Gastroesophageal sphincter (tissue), 4 donors: Measurements from ENCODE around the gene IGLL5. TPM values are rescaled to one million over a fixed set of nuclear protein-coding genes. Genes with fewer than 3 reads are reported as not detected.

Experiments
- ATAC-seq: fragments of 150-250 bp; one replicate; pipeline ENCODE4 v1.9.1; 2016; ENCODE audit warnings: mild to moderate bottlenecking, moderate library complexity
- H3K27ac ChIP-seq, 4 donors: fragments of 200-600 bp; sonication (generic) in 3 of 4; 1 replicate in 3 of 4; 2 replicates in 1 of 4; pipeline ENCODE4 v1.5.1; 2016 to 2019
- H3K27me3 ChIP-seq: fragments of 200-600 bp; sonication (generic); one replicate; pipeline ENCODE4 v1.5.1; 2019
- H3K36me3 ChIP-seq, 2 donors: fragments of 200-600 bp; sonication (generic); one replicate each; pipeline ENCODE4 v1.5.1; 2019; ENCODE audit warnings: control low read depth in 1 of 2
- H3K4me1 ChIP-seq, 3 donors: fragments of 200-600 bp; sonication (generic); 1 replicate in 2 of 3; 2 replicates in 1 of 3; pipeline ENCODE4 v1.5.1; 2016 to 2019; ENCODE audit warnings: control low read depth in 2 of 3
- H3K4me3 ChIP-seq, 2 donors: fragments of 200-600 bp; sonication (generic); one replicate each; pipeline ENCODE4 v1.5.1; 2019; ENCODE audit warnings: mild to moderate bottlenecking in 1 of 2, moderate library complexity in 1 of 2
- H3K9me3 ChIP-seq, 3 donors: fragments of 200-600 bp; sonication (generic); one replicate each; pipeline ENCODE4 v1.5.1; 2017 to 2019; ENCODE audit warnings: control low read depth in 2 of 3
- EP300 ChIP-seq: sonication (generic); formaldehyde crosslinking; IDR thresholded peaks from one replicate; pipeline ENCODE4 v1.6.1; 2017; ENCODE audit warnings: antibody characterized with exemption, mild to moderate bottlenecking
- POLR2A ChIP-seq, 2 donors: fragments of 450-650 bp; IDR thresholded peaks; one replicate each; pipeline ENCODE4 v1.6.1; 2017; ENCODE audit warnings: antibody characterized with exemption in 2 of 2, mild to moderate bottlenecking in 2 of 2, moderate library complexity in 1 of 2
- POLR2AphosphoS5 ChIP-seq: sonication (generic); formaldehyde crosslinking; IDR thresholded peaks from one replicate; pipeline ENCODE4 v1.6.1; 2017; ENCODE audit warnings: antibody characterized with exemption
- WGBS, 2 donors: methylation state at CpG; one replicate each; pipeline ENCODE4 v1.1.5; 2018; ENCODE audit warnings: low coverage in 1 of 2; 5-methylcytosine and 5-hydroxymethylcytosine counted together
- total RNA-seq, 4 donors: library from RNA; depleted of rRNA; stranded (reverse); fragments of >200 nt; gene quantifications; one replicate each; pipeline ENCODE4 v1.1.0, GENCODE V29; 2016
- TF ChIP-seq, protein P1 (sequence below), 4 experiments: fragments of 200-600 bp in 2 of 4; fragments of 450-650 bp in 2 of 4; sonication (generic) in 1 of 4; IDR thresholded peaks; one replicate each; pipeline ENCODE4 v1.5.1; 2017 to 2019; ENCODE audit warnings: antibody characterized with exemption in 4 of 4, mild to moderate bottlenecking in 2 of 4, moderate library complexity in 2 of 4

Gene IGLL5
- total RNA-seq, 4 donors from 2014 or later = 4.1 TPM; not detected in 3

DNA sequence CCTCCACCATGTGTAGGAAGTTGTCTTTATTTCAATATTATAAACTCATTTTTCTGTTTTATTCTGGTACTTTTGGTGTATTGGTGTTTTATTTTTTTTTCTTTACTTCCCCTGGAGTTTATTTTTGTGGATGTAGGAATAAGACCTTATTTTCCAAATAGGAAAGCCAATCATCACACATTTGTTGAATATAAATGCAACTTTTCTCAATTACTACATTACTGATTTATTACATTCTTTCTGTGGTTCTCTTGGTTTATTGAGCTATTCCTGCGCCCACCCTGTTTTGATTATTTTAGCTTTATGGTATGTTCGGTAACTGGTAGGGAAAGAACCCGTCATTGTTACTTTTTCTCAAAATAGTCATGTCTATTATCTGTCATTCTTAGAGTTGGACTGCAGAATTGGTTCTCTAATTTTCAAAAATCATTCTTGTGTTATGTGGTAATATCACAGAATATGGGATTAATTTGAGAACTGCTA is 3.6 kb downstream of the IGLL5 start:
- H3K9me3 ChIP-seq = no peaks in the 10 kb centered on the region
- peaks cover 67% of the 10 kb centered on the region for H3K27me3 ChIP-seq
- no peak overlapping the region for H3K27ac ChIP-seq
- no peak for ATAC-seq
- H3K4me1 ChIP-seq = no peaks in the 10 kb centered on the region
- H3K4me3 ChIP-seq = no peak overlapping the region
- WGBS, 2 donors = 70 to 85% methylated on average over 3 of the region's 3 CpGs
- H3K36me3 ChIP-seq = no peaks in the 10 kb centered on the region
- TF ChIP-seq EP300 = no peak
- TF ChIP-seq, protein P1, sequence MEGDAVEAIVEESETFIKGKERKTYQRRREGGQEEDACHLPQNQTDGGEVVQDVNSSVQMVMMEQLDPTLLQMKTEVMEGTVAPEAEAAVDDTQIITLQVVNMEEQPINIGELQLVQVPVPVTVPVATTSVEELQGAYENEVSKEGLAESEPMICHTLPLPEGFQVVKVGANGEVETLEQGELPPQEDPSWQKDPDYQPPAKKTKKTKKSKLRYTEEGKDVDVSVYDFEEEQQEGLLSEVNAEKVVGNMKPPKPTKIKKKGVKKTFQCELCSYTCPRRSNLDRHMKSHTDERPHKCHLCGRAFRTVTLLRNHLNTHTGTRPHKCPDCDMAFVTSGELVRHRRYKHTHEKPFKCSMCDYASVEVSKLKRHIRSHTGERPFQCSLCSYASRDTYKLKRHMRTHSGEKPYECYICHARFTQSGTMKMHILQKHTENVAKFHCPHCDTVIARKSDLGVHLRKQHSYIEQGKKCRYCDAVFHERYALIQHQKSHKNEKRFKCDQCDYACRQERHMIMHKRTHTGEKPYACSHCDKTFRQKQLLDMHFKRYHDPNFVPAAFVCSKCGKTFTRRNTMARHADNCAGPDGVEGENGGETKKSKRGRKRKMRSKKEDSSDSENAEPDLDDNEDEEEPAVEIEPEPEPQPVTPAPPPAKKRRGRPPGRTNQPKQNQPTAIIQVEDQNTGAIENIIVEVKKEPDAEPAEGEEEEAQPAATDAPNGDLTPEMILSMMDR (IDR thresholded peaks at IDR 0.05) = no peak
- no peak for TF ChIP-seq POLR2A (IDR thresholded peaks at IDR 0.05)
- TF ChIP-seq POLR2AphosphoS5 = no peak

DNA sequence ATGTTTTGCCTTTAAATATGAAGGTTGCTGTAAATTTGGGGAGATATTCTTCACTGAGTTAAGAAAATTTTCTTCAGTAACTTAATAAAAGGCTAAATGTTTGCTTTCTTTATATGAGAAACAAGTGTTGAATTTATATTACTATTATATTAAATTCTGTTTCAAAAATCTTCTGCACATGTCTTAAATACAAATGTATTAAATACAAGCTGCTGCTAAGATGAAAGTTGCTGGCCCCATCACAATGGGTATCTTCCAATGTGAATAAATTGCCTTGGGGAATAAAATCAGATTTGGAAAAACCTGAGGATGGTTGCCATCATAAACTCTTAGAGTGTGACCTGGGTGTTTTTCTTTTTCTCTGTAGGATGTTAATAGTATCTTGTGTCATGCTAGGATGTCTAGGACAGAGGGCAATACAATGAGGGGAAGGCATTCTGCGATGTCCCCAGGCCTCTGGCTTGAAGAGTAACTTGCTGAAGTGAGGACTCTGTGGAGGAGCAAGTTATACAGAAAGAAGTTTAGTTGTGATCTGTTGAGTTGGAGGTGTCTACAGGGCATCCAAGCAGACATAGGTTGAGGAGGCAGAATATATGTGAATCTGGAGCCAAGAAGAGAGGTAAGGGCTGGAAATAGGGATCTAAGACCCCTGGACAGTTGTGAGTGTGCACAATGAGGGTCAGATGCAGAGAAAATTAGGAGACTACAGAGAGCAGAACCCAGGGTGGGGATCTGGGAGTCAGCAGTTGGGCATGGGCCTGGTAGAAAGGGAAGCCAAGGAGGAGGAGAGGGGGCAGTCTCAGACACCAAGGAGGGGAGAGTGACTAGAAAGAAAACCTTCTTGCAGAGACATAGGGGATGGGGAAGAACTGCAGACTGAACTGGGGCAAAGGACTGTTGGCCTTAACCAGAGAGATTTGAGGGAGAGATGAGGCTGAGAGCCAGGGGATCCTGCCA is 4.8 kb downstream of the IGLL5 start:
- ATAC-seq = no peak
- no peak overlapping the region for H3K27ac ChIP-seq
- 75 to 86% methylated on average over 1 of the region's 1 CpG for WGBS, 2 donors
- no peaks in the 10 kb centered on the region for H3K36me3 ChIP-seq
- H3K4me1 ChIP-seq = no peaks in the 10 kb centered on the region
- H3K27me3 ChIP-seq = peaks cover 59% of the 10 kb centered on the region
- H3K4me3 ChIP-seq = no peak overlapping the region
- TF ChIP-seq, protein P1 (IDR thresholded peaks at IDR 0.05) = no peak
- no peak for TF ChIP-seq EP300
- TF ChIP-seq POLR2AphosphoS5 = no peak
- no peak for TF ChIP-seq POLR2A (IDR thresholded peaks at IDR 0.05)
- no peaks in the 10 kb centered on the region for H3K9me3 ChIP-seq

DNA sequence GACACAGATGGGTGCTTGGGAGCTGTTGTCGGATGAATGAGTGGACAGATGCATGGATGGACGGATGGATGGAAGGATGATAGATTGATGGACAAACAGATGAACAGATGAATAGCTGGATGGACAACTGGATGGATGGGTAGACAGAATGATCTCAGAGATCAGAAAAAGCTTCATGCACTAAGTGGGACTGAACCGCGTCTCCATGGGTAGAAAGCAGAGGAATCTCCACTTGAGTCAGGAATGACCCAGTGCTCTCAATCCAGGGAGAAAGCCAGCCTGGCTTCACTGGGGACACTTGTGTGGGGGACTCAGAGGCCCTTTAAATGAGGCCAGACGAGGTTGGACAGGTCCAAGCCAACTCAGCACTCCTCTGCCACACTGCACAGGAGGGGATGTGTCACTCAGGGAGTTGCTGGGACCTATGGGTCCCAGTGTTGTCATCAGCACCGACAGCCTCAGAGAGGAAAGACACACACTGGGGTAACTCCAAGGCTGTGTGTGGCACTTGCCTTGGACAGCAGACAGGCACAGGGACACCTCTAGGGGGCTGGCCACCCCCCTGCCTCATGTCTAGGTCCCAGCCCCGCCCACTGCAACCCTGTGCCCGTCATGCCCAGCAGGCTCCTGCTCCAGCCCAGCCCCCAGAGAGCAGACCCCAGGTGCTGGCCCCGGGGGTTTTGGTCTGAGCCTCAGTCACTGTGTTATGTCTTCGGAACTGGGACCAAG is 5.6 kb downstream of the IGLL5 start:
- H3K4me3 ChIP-seq = no peak overlapping the region
- no peak for ATAC-seq
- no peaks in the 10 kb centered on the region for H3K4me1 ChIP-seq
- WGBS, 2 donors = 77 to 90% methylated on average over 2 to 6 of the region's 10 CpGs
- no peaks in the 10 kb centered on the region for H3K9me3 ChIP-seq
- H3K36me3 ChIP-seq = no peaks in the 10 kb centered on the region
- TF ChIP-seq EP300 = no peak
- TF ChIP-seq POLR2AphosphoS5 = no peak
- no peak for TF ChIP-seq POLR2A (IDR thresholded peaks at IDR 0.05)
- TF ChIP-seq, protein P1 (IDR thresholded peaks at IDR 0.05) = no peak
- H3K27ac ChIP-seq = no peak overlapping the region
- peaks cover 50% of the 10 kb centered on the region for H3K27me3 ChIP-seq

DNA sequence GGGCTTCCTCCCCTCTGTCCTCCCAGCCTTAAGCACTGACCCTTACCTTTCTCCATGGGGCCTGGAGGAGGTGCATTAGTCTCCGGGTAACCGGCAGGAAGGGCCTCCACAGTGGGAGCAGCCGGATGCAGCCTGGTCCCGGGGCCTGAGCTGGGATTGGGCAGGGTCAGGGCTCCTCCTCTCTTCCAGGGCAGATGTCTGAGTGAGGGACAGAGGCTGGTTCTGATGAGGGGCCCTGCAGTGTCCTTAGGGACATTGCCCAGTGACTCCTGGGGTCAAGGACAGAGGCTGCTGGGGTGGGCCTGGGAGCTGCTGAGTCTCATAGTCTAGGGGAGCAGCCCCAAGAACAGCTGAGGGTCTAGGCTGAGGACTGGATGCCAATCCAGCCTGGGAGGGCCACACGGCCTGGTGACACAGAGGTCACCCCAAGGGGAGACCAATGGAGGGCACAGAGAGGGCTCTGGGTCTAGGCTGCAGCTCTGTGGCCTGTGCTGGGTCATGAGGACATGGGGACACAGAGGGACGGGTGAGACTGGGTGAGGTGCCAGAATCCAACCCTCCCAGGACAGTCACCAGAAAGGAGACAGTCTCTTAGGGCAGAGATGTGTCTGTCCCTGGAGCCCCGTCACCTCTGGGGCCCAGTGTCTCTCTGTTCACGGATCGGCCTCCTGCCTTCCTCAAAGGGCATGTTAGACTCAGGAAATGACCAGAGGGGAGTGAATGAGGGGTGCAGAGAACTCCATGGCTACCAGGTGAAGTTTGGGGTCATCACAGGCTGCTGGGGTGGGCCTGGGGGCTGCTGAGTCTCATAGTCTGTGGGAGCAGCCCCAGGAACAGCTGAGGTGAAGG is 6.5 kb downstream of the IGLL5 start:
- H3K9me3 ChIP-seq = no peaks in the 10 kb centered on the region
- no peak overlapping the region for H3K27ac ChIP-seq
- ATAC-seq = no peak
- H3K27me3 ChIP-seq = peaks cover 42% of the 10 kb centered on the region
- 80 to 100% methylated on average over 1 to 2 of the region's 9 CpGs for WGBS, 2 donors
- no peak for TF ChIP-seq POLR2AphosphoS5
- TF ChIP-seq EP300 = no peak
- TF ChIP-seq, protein P1 (IDR thresholded peaks at IDR 0.05) = no peak
- no peak for TF ChIP-seq POLR2A (IDR thresholded peaks at IDR 0.05)
- no peak overlapping the region for H3K4me3 ChIP-seq
- no peaks in the 10 kb centered on the region for H3K36me3 ChIP-seq
- no peaks in the 10 kb centered on the region for H3K4me1 ChIP-seq
